WERI-Rb-1 (cell line): ENCODE data around the gene ATP8A2.

Source experiments
- DNase-seq: peaks from one replicate; pipeline ENCODE4 v3.0.0-alpha.2; 2020
- H3K27ac ChIP-seq: fragments of 250-450 bp; sonication (Bioruptor Pico); 2 replicates; pipeline ENCODE4 v1.5.1; 2020; ENCODE audit warnings: mild to moderate bottlenecking, moderate library complexity
- H3K27me3 ChIP-seq: fragments of 250-450 bp; sonication (Bioruptor Pico); 2 replicates; pipeline ENCODE4 v1.5.1; 2021; ENCODE audit warnings: mild to moderate bottlenecking, low read depth, moderate library complexity; ENCODE audit not compliant: insufficient read depth, severe bottlenecking
- H3K36me3 ChIP-seq: fragments of 250-450 bp; sonication (Bioruptor Pico); 2 replicates; pipeline ENCODE4 v1.5.1; 2020; ENCODE audit warnings: mild to moderate bottlenecking, moderate library complexity
- H3K4me3 ChIP-seq: 2 replicates; pipeline ENCODE4 v1.5.1; 2011; ENCODE audit warnings: low read depth, mild to moderate bottlenecking, control low read depth, low read length
- H3K9me3 ChIP-seq: fragments of 250-450 bp; sonication (Bioruptor Pico); 2 replicates; pipeline ENCODE4 v1.5.1; 2021; ENCODE audit warnings: mild to moderate bottlenecking, moderate library complexity; ENCODE audit not compliant: severe bottlenecking
- CTCF ChIP-seq: IDR thresholded peaks from 2 replicates; pipeline ENCODE4 v1.5.1; 2011; ENCODE audit warnings: low read depth, mild to moderate bottlenecking, control low read depth, inconsistent platforms, low read length

The ATP8A2 gene

GRCh38 chr13:25649001-25649633, 277.3 kb downstream of the ATP8A2 start:
- H3K27ac ChIP-seq: no peak overlapping the region
- no peak for DNase-seq
- no peaks in the 10 kb centered on the region for H3K9me3 ChIP-seq
- no peaks in the 10 kb centered on the region for H3K27me3 ChIP-seq
- H3K36me3 ChIP-seq: no peaks in the 10 kb centered on the region
- no peak overlapping the region for H3K4me3 ChIP-seq
- no peak for TF ChIP-seq CTCF

- no peaks in the 10 kb centered on the region for H3K36me3 ChIP-seq
- DNase-seq: no peak
- no peaks in the 10 kb centered on the region for H3K9me3 ChIP-seq
- no peaks in the 10 kb centered on the region for H3K27me3 ChIP-seq
- no peak overlapping the region for H3K27ac ChIP-seq
- no peak overlapping the region for H3K4me3 ChIP-seq
- TF ChIP-seq CTCF: no peak
Observed at GRCh38 chr13:25652764-25653163, 281.0 kb downstream of the ATP8A2 start.

- no peaks in the 10 kb centered on the region for H3K36me3 ChIP-seq
- no peak overlapping the region for H3K4me3 ChIP-seq
- DNase-seq: no peak
- no peaks in the 10 kb centered on the region for H3K27me3 ChIP-seq
- TF ChIP-seq CTCF: no peak
- no peak overlapping the region for H3K27ac ChIP-seq
- no peaks in the 10 kb centered on the region for H3K9me3 ChIP-seq
Observed at GRCh38 chr13:25654322-25654721, 282.5 kb downstream of the ATP8A2 start.

GRCh38 chr13:25657157-25657556, 285.4 kb downstream of the ATP8A2 start:
- Histone ChIP-seq H3K9me3 (no peaks in the 10 kb centered on the region), H3K4me3 (no peak overlapping the region), H3K27ac (no peak overlapping the region), H3K27me3 (no peaks in the 10 kb centered on the region), H3K36me3 (no peaks in the 10 kb centered on the region)
- no peak for DNase-seq
- no peak for TF ChIP-seq CTCF

- Histone ChIP-seq H3K9me3 (no peaks in the 10 kb centered on the region), H3K4me3 (no peak overlapping the region), H3K27ac (no peak overlapping the region), H3K27me3 (no peaks in the 10 kb centered on the region), H3K36me3 (no peaks in the 10 kb centered on the region)
- DNase-seq: no peak
- TF ChIP-seq CTCF: no peak
Observed at GRCh38 chr13:25659091-25659795, 287.5 kb downstream of the ATP8A2 start.
